AG04449 (cell line): ENCODE results near the gene DCTN5.

ENCODE experiments used
- CTCF ChIA-PET: fragments of 350-600 bp; formaldehyde crosslinking; extraction: SDS; loops from one replicate; lab custom pipeline; 2021; ENCODE audit warnings: antibody characterized with exemption; lab: Yijun Ruan, JAX
- POLR2A ChIA-PET: fragments of 400-600, 350-600 bp; formaldehyde crosslinking; extraction: SDS; loops from one replicate; lab custom pipeline; 2020; ENCODE audit warnings: antibody characterized with exemption, inconsistent platforms; lab: Yijun Ruan, JAX
- DNase-seq: peaks from one replicate; pipeline ENCODE4 v3.0.0-alpha.2; 2010; ENCODE audit warnings: low read depth, low spot score
- H3K4me3 ChIP-seq: 2 replicates; pipeline ENCODE4 v1.5.1; 2011; ENCODE audit warnings: low read depth, mild to moderate bottlenecking, control low read depth, low read length
- TF ChIP-seq, protein P1 (sequence below): IDR thresholded peaks from one replicate; pipeline ENCODE4 v1.5.1; 2011; ENCODE audit warnings: mild to moderate bottlenecking, moderate library complexity, low read length, control low read depth, inconsistent platforms; ENCODE audit not compliant: insufficient read depth; ENCODE audit errors: missing control alignments

DCTN5 gene

GRCh38 chr16:23679274-23679985 is 38.2 kb downstream of the DCTN5 start:
- POLR2A ChIA-PET, result interaction anchor here (0.7 to 0.8 kb wide), 2 partner anchors 10 to 46 kb away, joined by 3 read pairs; no protein-coding TSS in a partner anchor
- peak overlapping the region; percentile 68 for H3K4me3 ChIP-seq
- TF ChIP-seq, protein P1, sequence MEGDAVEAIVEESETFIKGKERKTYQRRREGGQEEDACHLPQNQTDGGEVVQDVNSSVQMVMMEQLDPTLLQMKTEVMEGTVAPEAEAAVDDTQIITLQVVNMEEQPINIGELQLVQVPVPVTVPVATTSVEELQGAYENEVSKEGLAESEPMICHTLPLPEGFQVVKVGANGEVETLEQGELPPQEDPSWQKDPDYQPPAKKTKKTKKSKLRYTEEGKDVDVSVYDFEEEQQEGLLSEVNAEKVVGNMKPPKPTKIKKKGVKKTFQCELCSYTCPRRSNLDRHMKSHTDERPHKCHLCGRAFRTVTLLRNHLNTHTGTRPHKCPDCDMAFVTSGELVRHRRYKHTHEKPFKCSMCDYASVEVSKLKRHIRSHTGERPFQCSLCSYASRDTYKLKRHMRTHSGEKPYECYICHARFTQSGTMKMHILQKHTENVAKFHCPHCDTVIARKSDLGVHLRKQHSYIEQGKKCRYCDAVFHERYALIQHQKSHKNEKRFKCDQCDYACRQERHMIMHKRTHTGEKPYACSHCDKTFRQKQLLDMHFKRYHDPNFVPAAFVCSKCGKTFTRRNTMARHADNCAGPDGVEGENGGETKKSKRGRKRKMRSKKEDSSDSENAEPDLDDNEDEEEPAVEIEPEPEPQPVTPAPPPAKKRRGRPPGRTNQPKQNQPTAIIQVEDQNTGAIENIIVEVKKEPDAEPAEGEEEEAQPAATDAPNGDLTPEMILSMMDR, result no peak
- no peak for DNase-seq
- CTCF ChIA-PET, result interaction anchor here (1.4 to 3.2 kb wide), 3 partner anchors 9 to 244 kb away, joined by 3 to 17 read pairs (median 5); partner anchors contain the start of genes DCTN5 and PALB2

- POLR2A ChIA-PET, result interaction anchor here (0.8 kb wide), 1 partner anchor 10 kb away, joined by 3 read pairs; no protein-coding TSS in a partner anchor
Measured at GRCh38 chr16:23679986-23680336, 38.7 kb downstream of the DCTN5 start.

DNA sequence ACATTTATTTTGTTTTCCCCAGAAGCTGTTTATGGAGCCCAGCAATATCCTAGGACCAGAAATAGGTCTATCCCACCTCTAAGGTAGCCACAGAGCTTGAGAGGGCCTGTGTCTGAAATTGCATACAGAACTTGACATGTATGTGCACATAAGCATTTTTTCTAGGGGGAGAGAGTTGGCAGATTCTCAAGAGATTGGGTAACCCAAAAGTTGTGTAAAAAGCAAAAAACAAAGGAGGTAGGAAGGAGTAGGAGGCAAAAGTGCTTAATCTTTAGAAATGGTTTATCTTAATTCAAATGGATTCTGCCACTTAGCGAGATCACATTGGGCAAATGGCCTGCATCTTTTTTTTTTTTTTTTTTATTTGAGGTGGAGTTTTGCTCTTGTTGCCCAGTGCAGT is 40.9 kb downstream of the DCTN5 start:
- no peak overlapping the region for H3K4me3 ChIP-seq
- no peak for DNase-seq
- CTCF ChIA-PET, result interaction anchor here (1.5 kb wide), 1 partner anchor 12 kb away, joined by 3 read pairs; no protein-coding TSS in a partner anchor
- TF ChIP-seq, protein P1, result no peak
- POLR2A ChIA-PET, result no interaction called here

More at GRCh38 chr16:23679986-23680336, 38.7 kb downstream of the DCTN5 start:
- TF ChIP-seq, protein P1, result no peak
- no peak for DNase-seq
- H3K4me3 ChIP-seq, result peak overlapping the region; percentile 68
- CTCF ChIA-PET, result interaction anchor here (1.4 to 3.2 kb wide), 2 partner anchors 10 to 244 kb away, joined by 3 to 17 read pairs; no protein-coding TSS in a partner anchor

DNA sequence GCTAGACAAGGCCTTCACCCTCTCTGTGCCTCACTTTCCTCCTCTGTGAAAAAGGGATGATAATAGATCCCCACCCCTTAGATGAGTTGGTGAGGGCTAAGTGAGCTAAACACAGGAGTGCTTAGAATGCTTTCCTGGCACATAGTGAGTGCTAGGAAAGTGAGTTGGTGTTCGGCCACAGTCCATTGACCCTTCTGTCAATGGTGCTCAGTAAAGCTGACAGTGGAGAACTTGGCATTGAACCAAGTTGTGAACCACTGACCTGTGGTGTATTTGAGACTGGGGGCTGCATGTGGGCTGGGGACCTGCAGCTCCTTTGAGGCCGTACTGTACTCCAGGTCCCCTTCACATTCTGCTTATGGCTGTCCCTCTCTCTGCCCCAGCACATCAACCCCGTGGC is 42.2 kb downstream of the DCTN5 start:
- TF ChIP-seq, protein P1, result no peak
- no peak for DNase-seq
- ChIA-PET POLR2A (no interaction called here), CTCF (interaction anchor here (0.6 kb wide), 1 partner anchor 1547 kb away, joined by 3 read pairs; no protein-coding TSS in a partner anchor)
- no peak overlapping the region for H3K4me3 ChIP-seq

DNA sequence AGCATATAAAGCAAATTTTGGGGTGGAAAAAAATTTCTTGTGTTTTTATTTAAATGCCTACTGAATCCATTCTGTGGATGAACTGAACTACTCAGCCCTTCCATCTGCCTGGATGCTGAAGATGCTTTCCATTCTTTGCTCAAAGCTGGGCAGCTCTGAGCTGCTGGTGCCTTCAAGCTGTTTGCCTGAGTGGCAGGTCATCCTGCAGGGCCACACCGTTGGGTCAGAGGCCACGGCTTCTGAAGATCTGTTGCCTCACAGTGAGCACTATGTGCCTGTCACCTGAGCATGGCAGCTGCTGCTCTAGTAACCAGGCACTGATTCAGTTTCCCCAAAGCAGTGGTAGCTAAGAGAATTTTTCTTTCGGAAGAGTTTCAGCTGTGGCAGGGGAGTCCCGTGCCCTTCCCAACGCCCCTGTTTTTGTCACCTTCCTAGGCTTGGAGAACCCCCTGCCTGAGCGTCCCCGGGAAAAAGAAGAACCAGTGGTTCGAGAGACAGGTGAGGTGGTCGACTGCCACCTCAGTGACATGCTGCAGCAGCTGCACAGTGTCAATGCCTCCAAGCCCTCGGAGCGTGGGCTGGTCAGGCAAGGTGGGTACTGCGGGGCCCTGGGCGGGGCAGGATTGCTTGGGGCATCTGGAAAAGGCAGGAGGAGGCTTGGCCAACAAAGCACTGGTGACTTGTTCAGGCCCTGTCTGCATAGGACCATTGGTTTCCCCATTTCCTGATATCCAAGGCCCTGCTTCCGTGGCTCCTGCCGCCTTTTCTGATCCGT is 46.0 kb downstream of the DCTN5 start:
- POLR2A ChIA-PET, result no interaction called here
- no peak overlapping the region for H3K4me3 ChIP-seq
- CTCF ChIA-PET, result no interaction called here
- DNase-seq, result no peak
- TF ChIP-seq, protein P1, result no peak
